Esophagus (tissue), 2 donors: ENCODE data around the gene PYGB. TPM values are rescaled to one million over a fixed set of nuclear protein-coding genes. Genes with fewer than 3 reads are reported as not detected.

Source experiments
- H3K27ac ChIP-seq, 2 donors: one replicate each; pipeline ENCODE4 v1.5.1; 2013; ENCODE audit warnings: low read depth in 2 of 2, mild to moderate bottlenecking in 2 of 2, inconsistent platforms in 1 of 2, low read length in 1 of 2, moderate library complexity in 1 of 2
- H3K27me3 ChIP-seq, 2 donors: one replicate each; pipeline ENCODE4 v1.6.1; 2013; ENCODE audit warnings: low read length in 2 of 2, control low read depth in 1 of 2, mild to moderate bottlenecking in 1 of 2; ENCODE audit not compliant: insufficient read depth in 2 of 2, control insufficient read depth in 1 of 2
- H3K36me3 ChIP-seq, 2 donors: one replicate each; pipeline ENCODE4 v1.6.1; 2013; ENCODE audit warnings: low read length in 1 of 2; ENCODE audit not compliant: control insufficient read depth in 2 of 2, insufficient read depth in 2 of 2
- H3K4me1 ChIP-seq, 2 donors: one replicate each; pipeline ENCODE4 v1.6.1; 2013; ENCODE audit warnings: low read length in 1 of 2; ENCODE audit not compliant: control insufficient read depth in 2 of 2, insufficient read depth in 2 of 2
- H3K4me3 ChIP-seq, 2 donors: one replicate each; pipeline ENCODE4 v1.5.1; 2013; ENCODE audit warnings: low read length in 2 of 2, mild to moderate bottlenecking in 2 of 2, low read depth in 1 of 2, moderate library complexity in 1 of 2
- H3K9me3 ChIP-seq, 2 donors: one replicate each; pipeline ENCODE4 v1.6.1; 2013; ENCODE audit warnings: mild to moderate bottlenecking in 2 of 2, low read depth in 1 of 2, low read length in 1 of 2, moderate library complexity in 1 of 2; ENCODE audit not compliant: control insufficient read depth in 2 of 2, insufficient read depth in 1 of 2
- WGBS, 2 donors: extraction: QIAGEN DNeasy Blood & Tissue Kit; methylation state at CpG; one replicate each; pipeline ENCODE4 v1.1.7; 2013; 5-methylcytosine and 5-hydroxymethylcytosine counted together
- polyA plus RNA-seq, 2 donors: library from polyadenylated mRNA; stranded (reverse); fragments of 200-250 nt; gene quantifications; one replicate each; pipeline ENCODE4 v1.2.3, GENCODE V29; 2013
- donor health status: healthy with polysubstance abuse.
- donor health status: Bipolar disorder and iron deficiency.

The PYGB gene
- polyA plus RNA-seq, 2 donors = 38.0 to 59.7 TPM

DNA sequence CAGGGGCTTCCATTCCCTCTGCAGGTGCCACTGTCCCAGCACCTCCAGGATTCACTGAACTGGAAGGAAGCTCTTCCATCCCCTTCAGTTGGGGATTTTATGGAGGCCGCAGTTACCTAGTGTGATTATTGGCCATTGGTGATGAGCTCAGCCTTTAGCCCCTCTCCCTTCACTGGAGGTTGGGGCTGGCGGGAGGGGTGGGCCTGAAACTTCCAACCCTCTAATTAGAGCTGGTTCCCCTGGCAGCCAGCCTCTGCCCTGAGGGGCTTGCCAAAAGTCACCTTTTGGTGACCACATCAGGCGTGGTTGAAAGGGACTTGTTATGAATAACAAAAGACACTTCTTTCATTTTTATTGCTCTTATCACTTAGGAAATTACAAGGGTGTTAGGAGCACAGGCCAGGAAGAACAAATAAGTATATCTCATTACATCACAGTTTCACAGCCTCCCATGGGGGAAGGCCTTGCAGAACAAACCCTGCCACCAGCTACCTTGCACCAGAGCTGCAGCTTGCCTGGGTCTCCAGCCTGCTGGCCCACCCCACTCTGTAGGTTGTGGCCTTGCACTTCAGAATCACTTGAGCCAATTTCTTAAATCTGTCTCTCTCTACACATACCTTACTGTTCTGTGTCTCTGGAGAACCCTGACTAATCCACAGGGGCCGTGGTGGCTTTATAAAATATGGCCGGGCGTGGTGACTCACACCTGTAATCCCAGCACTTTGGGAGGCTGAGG lies 5.0 kb downstream of the PYGB start:
- Histone ChIP-seq H3K27me3 (no peaks in the 10 kb centered on the region), H3K36me3 (peaks cover 0 to 4% of the 10 kb centered on the region in 2 donors), H3K4me1 (peaks cover 9 to 12% of the 10 kb centered on the region in 2 donors), H3K27ac (peak overlapping the region; percentile 50 to 79), H3K4me3 (no peak overlapping the region), H3K9me3 (no peaks in the 10 kb centered on the region)
- 71 to 73% methylated on average over 6 of the region's 6 CpGs for WGBS, 2 donors

DNA sequence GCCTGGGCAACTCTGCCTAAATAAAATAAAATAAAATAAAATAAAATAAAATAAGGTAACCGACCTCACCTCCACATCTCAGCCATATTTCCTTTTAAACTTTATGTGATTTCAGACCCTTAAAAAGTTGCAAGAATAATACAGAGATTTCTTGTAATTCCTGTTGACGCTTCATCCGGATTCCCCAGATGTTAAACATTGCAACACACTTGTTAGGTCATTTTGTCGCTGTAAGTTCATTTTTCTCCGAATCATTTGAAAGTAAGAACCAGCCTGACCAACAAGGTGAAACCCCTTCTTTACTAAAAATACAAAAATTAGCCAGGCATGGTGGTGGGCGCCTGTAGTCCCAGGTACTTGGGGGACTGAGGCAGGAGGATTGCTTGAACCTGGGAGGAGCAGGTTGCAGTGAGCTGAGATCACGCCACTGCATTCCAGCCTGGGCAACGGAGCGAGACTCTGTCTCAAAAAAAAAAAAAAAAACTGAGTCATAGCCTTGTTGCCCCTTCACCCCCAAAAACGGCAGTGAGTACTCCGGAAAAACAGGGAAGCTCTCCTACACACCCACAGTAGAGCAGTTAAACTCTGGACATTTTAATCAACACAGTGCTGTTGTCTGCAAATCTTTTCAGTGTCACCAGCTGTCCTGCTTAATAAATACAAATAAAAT lies 5.9 kb downstream of the PYGB start:
- 82% methylated on average over 11 of the region's 11 CpGs for WGBS, 2 donors
- Histone ChIP-seq H3K36me3 (peaks cover 0 to 4% of the 10 kb centered on the region in 2 donors), H3K27me3 (no peaks in the 10 kb centered on the region), H3K9me3 (no peaks in the 10 kb centered on the region), H3K4me3 (no peak overlapping the region), H3K27ac (no peak overlapping the region), H3K4me1 (peaks cover 9 to 14% of the 10 kb centered on the region in 2 donors)

- Histone ChIP-seq H3K36me3 (peaks cover 0 to 4% of the 10 kb centered on the region in 2 donors), H3K9me3 (no peaks in the 10 kb centered on the region), H3K4me1 (peaks cover 9 to 14% of the 10 kb centered on the region in 2 donors), H3K27ac (peak overlapping the region; percentile 90 to 91), H3K4me3 (no peak overlapping the region), H3K27me3 (no peaks in the 10 kb centered on the region)
- WGBS, 2 donors = 58 to 70% methylated on average over 5 of the region's 5 CpGs
These were observed 6.7 kb downstream of the PYGB start for GRCh38 chr20:25254571-25254970.

- peaks cover 9 to 12% of the 10 kb centered on the region in 2 donors for H3K4me1 ChIP-seq
- H3K27ac ChIP-seq = peak overlapping the region; percentile 90 to 91
- H3K4me3 ChIP-seq = peak overlapping the region in 1 of 2 donors; percentile 2
- H3K9me3 ChIP-seq = no peaks in the 10 kb centered on the region
- no peaks in the 10 kb centered on the region for H3K27me3 ChIP-seq
- WGBS, 2 donors = 67 to 71% methylated on average over 12 of the region's 12 CpGs
- peaks cover 0 to 8% of the 10 kb centered on the region in 2 donors for H3K36me3 ChIP-seq
These were observed 7.2 kb downstream of the PYGB start for GRCh38 chr20:25254986-25255680.

DNA sequence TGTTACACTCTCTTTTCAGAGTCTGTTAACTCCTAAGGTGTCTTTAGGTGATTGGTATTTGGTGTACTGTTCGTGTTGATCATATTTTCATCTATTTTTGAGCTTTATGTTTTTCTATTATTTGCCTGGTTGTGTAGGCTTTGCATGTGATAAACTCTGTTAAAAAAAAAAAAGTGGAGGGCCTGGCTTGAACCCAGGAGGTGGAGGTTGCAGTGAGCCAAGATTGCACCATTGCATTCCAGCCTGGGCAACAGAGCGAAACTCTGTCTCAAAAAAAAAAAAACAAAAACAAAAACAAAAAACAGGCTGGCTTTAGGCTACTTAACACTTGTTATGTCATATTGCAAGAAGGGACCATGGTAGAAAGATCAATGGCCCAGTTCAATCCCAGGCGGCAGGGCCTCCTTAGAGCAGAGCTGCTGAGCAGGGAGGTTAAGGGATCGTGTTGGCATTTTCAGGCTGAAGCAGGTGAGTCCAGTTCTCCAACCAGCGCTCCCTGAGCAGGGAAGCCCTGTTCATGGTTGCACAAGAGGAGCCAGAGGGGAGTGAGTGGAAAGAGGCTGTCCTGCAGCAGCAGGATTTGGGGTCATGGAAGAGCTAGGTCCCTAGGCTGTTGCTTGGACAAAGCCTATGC lies 8.5 kb downstream of the PYGB start:
- H3K9me3 ChIP-seq = no peaks in the 10 kb centered on the region
- H3K36me3 ChIP-seq = peaks cover 0 to 16% of the 10 kb centered on the region in 2 donors
- H3K27me3 ChIP-seq = no peaks in the 10 kb centered on the region
- H3K4me3 ChIP-seq = no peak overlapping the region
- WGBS, 2 donors = 65 to 72% methylated on average over 5 of the region's 5 CpGs
- peaks cover 7 to 12% of the 10 kb centered on the region in 2 donors for H3K4me1 ChIP-seq
- peak overlapping the region; percentile 13 to 73 for H3K27ac ChIP-seq

DNA sequence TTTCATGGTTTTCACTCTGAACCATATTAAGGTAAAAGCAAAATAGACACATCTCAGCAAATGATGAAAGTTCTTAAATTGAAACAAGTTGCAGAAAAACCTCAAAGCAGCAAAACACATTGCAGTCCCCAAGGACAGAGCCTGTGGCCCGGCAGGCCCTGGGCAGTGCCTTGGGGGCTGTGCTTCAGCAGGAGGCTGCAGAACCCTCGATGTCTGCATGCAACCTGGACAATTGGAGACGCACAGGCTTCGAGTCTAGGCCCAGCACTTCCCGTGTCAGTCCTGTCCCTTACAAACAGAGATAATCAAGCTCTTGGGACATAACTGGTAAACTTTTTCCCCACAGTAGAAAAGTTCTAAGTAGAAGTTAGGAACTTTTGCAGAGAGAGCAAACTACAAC lies 9.2 kb downstream of the PYGB start:
- Histone ChIP-seq H3K27me3 (no peaks in the 10 kb centered on the region), H3K9me3 (no peaks in the 10 kb centered on the region), H3K4me1 (peaks cover 7 to 9% of the 10 kb centered on the region in 2 donors), H3K27ac (no peak overlapping the region), H3K36me3 (peaks cover 0 to 16% of the 10 kb centered on the region in 2 donors), H3K4me3 (no peak overlapping the region)
- 90 to 92% methylated on average over 5 of the region's 5 CpGs for WGBS, 2 donors

DNA sequence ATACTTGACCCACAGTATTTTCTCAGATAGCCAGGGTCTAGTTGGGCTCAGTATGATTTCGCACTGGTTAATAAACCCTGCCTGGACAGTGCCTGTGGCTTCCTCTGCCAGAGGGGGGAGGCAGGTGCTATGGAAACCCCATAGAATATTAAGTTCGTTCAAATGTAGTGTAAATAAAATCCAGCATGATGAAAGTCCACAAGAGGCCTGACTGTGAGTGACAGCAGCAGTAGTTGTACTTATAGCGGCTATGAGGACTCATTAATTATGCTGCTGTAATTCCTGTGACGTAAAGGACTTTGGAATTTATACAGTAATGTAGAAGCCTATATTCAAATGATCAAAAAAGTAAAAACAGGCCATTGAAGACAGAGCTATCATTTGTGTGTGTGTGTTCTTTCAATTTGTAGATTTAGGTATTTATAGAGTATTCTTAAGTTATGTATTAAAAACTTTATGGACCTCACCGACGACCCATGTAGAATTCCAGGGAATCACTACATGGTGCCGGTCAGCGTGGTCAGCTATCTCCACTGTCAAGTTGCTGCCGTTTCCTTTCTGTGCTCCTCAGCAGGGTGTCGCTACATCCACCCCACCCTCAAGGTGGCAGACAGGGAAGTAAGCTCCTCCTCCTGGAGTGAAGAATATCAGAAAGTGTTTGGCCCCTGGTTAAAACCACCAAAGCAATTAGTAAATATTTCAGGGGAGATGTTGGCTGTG lies 10.0 kb downstream of the PYGB start:
- H3K9me3 ChIP-seq = no peaks in the 10 kb centered on the region
- peaks cover 0 to 16% of the 10 kb centered on the region in 2 donors for H3K36me3 ChIP-seq
- peak overlapping the region in 1 of 2 donors; percentile 3 for H3K27ac ChIP-seq
- H3K27me3 ChIP-seq = no peaks in the 10 kb centered on the region
- peaks cover 4 to 9% of the 10 kb centered on the region in 2 donors for H3K4me1 ChIP-seq
- WGBS, 2 donors = 82 to 86% methylated on average over 10 of the region's 10 CpGs
- no peak overlapping the region for H3K4me3 ChIP-seq

- no peaks in the 10 kb centered on the region for H3K27me3 ChIP-seq
- no peaks in the 10 kb centered on the region for H3K9me3 ChIP-seq
- peaks cover 4 to 9% of the 10 kb centered on the region in 2 donors for H3K4me1 ChIP-seq
- H3K4me3 ChIP-seq = no peak overlapping the region
- H3K27ac ChIP-seq = no peak overlapping the region
- H3K36me3 ChIP-seq = peaks cover 0 to 16% of the 10 kb centered on the region in 2 donors
- 81 to 83% methylated on average over 8 of the region's 8 CpGs for WGBS, 2 donors
These were observed 10.6 kb downstream of the PYGB start for GRCh38 chr20:25258476-25258805.

DNA sequence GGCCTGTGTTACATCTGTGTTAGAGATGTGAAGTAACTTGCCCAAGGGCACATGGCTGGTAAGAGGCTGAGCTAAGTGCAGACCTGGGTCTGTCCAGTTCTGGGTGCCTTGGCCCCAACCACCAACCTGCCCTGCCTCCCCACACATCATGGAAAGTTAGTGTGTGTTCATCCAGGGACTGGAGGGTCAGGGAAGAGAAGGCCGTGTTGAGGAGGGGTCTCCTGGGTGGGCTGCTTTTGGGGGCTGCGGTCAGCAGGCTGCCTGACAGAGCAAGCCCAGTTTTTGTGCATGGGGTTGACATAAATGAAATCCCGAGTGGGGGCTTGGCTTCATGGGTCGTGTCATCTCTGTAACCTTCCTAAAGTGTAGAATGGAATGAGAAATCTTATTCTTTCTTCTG lies 10.9 kb downstream of the PYGB start:
- peaks cover 0 to 16% of the 10 kb centered on the region in 2 donors for H3K36me3 ChIP-seq
- H3K4me3 ChIP-seq = no peak overlapping the region
- no peaks in the 10 kb centered on the region for H3K9me3 ChIP-seq
- H3K27me3 ChIP-seq = no peaks in the 10 kb centered on the region
- WGBS, 2 donors = 83 to 84% methylated on average over 4 of the region's 4 CpGs
- peaks cover 4 to 9% of the 10 kb centered on the region in 2 donors for H3K4me1 ChIP-seq
- H3K27ac ChIP-seq = no peak overlapping the region
